PFSK-1 (cell line): ENCODE data around the gene MTTP.

Experiments used
- FOXP2 ChIP-seq: optimal IDR thresholded peaks from 2 replicates; pipeline ENCODE3; 2011; ENCODE audit warnings: borderline replicate concordance, control low read depth, inconsistent platforms; ENCODE audit not compliant: insufficient read depth; ENCODE audit errors: extremely low read length, extremely low read depth

MTTP gene

GRCh38 chr4:99670409-99671073, 95.9 kb downstream of the MTTP start:
- no peak for TF ChIP-seq FOXP2
